ENCODE data around the gene CDC25C.

DNA sequence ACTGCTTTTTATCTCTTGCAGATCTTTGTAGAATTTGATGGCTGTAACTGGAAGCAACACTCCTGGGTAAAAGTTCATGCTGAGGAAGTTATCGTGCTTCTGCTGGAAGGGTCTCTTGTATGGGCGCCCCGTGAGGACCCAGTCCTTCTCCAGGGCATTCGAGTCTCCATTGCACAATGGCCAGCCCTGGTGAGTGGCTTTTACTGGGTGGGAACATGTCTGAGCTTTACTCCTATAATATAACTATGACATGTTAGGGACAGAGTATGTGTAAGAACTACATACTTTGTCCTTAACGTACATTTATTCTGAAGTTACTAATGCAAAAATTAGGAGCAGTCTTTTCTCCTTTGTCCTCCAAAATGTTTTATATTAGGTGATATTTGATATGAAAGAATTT is 41.0 kb upstream of the CDC25C start:
- TF ChIP-seq POLR2A (IDR thresholded peaks at IDR 0.05; ENCODE audit: low read depth, low read length): no peak
- TF ChIP-seq, protein P1, sequence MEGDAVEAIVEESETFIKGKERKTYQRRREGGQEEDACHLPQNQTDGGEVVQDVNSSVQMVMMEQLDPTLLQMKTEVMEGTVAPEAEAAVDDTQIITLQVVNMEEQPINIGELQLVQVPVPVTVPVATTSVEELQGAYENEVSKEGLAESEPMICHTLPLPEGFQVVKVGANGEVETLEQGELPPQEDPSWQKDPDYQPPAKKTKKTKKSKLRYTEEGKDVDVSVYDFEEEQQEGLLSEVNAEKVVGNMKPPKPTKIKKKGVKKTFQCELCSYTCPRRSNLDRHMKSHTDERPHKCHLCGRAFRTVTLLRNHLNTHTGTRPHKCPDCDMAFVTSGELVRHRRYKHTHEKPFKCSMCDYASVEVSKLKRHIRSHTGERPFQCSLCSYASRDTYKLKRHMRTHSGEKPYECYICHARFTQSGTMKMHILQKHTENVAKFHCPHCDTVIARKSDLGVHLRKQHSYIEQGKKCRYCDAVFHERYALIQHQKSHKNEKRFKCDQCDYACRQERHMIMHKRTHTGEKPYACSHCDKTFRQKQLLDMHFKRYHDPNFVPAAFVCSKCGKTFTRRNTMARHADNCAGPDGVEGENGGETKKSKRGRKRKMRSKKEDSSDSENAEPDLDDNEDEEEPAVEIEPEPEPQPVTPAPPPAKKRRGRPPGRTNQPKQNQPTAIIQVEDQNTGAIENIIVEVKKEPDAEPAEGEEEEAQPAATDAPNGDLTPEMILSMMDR (conservative IDR thresholded peaks at IDR 0.05; ENCODE audit: low read depth, low read length): no peak
- TF ChIP-seq MAFK (IDR thresholded peaks at IDR 0.05; ENCODE audit: low read depth, low read length): no peak
- no peak for TF ChIP-seq RAD21 (IDR thresholded peaks at IDR 0.05; ENCODE audit: low read length)
- TF ChIP-seq RCOR1 (IDR thresholded peaks at IDR 0.05; ENCODE audit: insufficient replicate concordance, low read length): no peak
- TF ChIP-seq CHD1 (IDR thresholded peaks at IDR 0.05; ENCODE audit: low read depth, low read length): no peak
- no peak for TF ChIP-seq MAZ (IDR thresholded peaks at IDR 0.05; ENCODE audit: borderline replicate concordance, low read depth, low read length)
- TF ChIP-seq, protein P2, sequence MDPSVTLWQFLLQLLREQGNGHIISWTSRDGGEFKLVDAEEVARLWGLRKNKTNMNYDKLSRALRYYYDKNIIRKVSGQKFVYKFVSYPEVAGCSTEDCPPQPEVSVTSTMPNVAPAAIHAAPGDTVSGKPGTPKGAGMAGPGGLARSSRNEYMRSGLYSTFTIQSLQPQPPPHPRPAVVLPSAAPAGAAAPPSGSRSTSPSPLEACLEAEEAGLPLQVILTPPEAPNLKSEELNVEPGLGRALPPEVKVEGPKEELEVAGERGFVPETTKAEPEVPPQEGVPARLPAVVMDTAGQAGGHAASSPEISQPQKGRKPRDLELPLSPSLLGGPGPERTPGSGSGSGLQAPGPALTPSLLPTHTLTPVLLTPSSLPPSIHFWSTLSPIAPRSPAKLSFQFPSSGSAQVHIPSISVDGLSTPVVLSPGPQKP (IDR thresholded peaks at IDR 0.05; ENCODE audit: borderline replicate concordance, low read depth, low read length): no peak
- no peak for TF ChIP-seq CEBPB (IDR thresholded peaks at IDR 0.05; ENCODE audit: low read depth, low read length)
- no peak for TF ChIP-seq SMC3 (IDR thresholded peaks at IDR 0.05; ENCODE audit: low read depth, low read length)
- TF ChIP-seq RFX5 (IDR thresholded peaks at IDR 0.05; ENCODE audit: low read depth, low read length): no peak
- TF ChIP-seq BHLHE40 (IDR thresholded peaks at IDR 0.05; ENCODE audit: low read depth, low read length): no peak
- no peak for TF ChIP-seq NFE2L2 (IDR thresholded peaks at IDR 0.05; ENCODE audit: low read depth, low read length)
- TF ChIP-seq USF2 (IDR thresholded peaks at IDR 0.05; ENCODE audit: low read depth, low read length): no peak

Data from IMR-90 (cell line).